D341Med (cell line): ENCODE results near the gene PECR.

Experiments used
- DNase-seq: peaks from one replicate; pipeline ENCODE4 v3.0.0; 2012; ENCODE audit warnings: low spot score

PECR gene

GRCh38 chr2:216081487-216082116, at the start of gene PECR, which contains the start of gene TMEM169:
TSS of gene PECR (minus strand) at chr2:216081809. CDS start at chr2:216081741, 68 bp downstream.
TSS of gene TMEM169 (plus strand) at chr2:216081919. CDS start at chr2:216095964, 14,045 bp downstream.
- DNase-seq, result peak; percentile 91

- DNase-seq, result no peak
Observed at GRCh38 chr2:216130346-216130971, 48.9 kb upstream of the PECR start.

- DNase-seq, result no peak
Observed at GRCh38 chr2:216126943-216127342, 45.3 kb upstream of the PECR start.

GRCh38 chr2:216121255-216121654, 39.6 kb upstream of the PECR start:
- no peak for DNase-seq

- no peak for DNase-seq
Observed at GRCh38 chr2:216119986-216120385, 38.4 kb upstream of the PECR start.

GRCh38 chr2:216119146-216119545, 37.5 kb upstream of the PECR start:
- DNase-seq, result no peak

GRCh38 chr2:216118474-216118873, 36.9 kb upstream of the PECR start:
- DNase-seq, result no peak

- no peak for DNase-seq
Observed at GRCh38 chr2:216117561-216118340, 36.1 kb upstream of the PECR start.

GRCh38 chr2:216116418-216116817, 34.8 kb upstream of the PECR start:
- DNase-seq, result no peak

GRCh38 chr2:216114714-216115531, 33.3 kb upstream of the PECR start:
- DNase-seq, result peak; percentile 94

- DNase-seq, result no peak
Observed at GRCh38 chr2:216114382-216114713, 32.7 kb upstream of the PECR start.

GRCh38 chr2:216113572-216113971, 32.0 kb upstream of the PECR start:
- no peak for DNase-seq

- no peak for DNase-seq
Observed at GRCh38 chr2:216112926-216113325, 31.3 kb upstream of the PECR start.

GRCh38 chr2:216111122-216111521, 29.5 kb upstream of the PECR start:
- DNase-seq, result no peak

- DNase-seq, result no peak
Observed at GRCh38 chr2:216110620-216111019, 29.0 kb upstream of the PECR start.

GRCh38 chr2:216109962-216110614, 28.5 kb upstream of the PECR start:
- DNase-seq, result no peak

- DNase-seq, result peak; percentile 95
Observed at GRCh38 chr2:216108967-216109921, 27.6 kb upstream of the PECR start, which contains the start of gene XRCC5. TSS of gene XRCC5 (plus strand) at chr2:216109348. CDS start at chr2:216109437, 89 bp downstream.

- DNase-seq, result no peak
Observed at GRCh38 chr2:216108310-216108966, 26.8 kb upstream of the PECR start.

GRCh38 chr2:216107760-216108159, 26.2 kb upstream of the PECR start:
- no peak for DNase-seq

- DNase-seq, result no peak
Observed at GRCh38 chr2:216107320-216107719, 25.7 kb upstream of the PECR start.
